Measurements from ENCODE around the gene SIRT5.

SIRT5 gene

DNA sequence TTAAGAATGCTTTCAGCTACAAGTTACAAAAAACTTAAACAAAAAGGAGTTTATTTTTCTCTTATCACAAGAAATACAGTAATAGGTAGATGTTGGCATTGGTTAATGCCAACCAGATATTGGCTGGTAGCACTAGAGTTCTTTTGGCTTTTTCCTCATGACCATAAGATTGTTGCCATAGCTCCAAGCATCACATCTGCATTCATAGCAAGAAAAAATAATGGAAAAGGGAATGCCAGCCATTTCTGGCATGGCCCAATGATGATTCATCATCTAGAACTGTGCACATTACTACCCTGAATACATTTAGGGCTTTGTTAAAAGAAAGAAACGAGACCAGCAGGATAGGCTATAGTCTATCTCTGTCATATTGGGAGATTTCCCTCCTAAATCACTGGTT lies 20.8 kb upstream of the SIRT5 start:
- no peak for DNase-seq

DNA sequence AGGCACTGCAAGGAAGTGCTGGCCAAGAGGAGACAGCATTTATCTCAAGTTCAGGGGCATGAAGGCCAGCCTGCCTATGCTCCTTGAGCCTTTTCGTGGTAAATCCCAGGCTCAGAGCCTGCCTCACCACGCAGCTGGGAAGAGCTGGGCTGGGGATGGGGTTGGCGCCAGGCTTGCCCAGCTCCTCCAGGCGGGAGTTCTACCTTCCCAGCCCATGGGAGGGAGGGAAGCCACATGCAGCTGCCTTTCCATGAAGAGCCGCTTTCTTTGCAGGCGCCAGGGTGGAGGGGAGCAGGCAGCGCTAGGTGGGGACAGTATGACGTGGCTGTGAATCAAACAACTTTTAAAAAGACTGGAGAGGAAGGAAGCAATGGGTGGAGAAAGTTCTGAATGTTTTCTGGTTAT lies 19.5 kb upstream of the SIRT5 start:
- peak in 39 of 51 donors; percentile 4 to 73 (median 24) for DNase-seq

DNA sequence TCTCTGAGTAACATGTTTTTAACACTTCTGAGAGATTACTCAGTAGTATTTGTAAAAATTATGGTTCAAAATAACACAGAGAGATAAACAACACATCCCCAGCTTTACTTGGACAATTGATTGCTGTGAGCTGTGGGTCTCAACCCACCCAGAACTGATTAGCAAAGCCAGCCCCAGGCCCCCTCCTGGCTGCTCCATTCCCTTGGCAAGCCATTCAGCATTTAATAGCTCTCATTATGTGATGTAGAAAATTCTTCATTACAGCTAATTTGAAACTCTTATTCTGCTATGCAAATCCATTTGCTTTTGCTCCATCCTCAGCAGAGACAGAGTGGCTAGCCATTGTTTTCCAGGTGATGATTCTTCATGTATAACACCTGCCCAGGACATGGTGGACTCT lies 16.6 kb upstream of the SIRT5 start:
- no peak for DNase-seq

DNA sequence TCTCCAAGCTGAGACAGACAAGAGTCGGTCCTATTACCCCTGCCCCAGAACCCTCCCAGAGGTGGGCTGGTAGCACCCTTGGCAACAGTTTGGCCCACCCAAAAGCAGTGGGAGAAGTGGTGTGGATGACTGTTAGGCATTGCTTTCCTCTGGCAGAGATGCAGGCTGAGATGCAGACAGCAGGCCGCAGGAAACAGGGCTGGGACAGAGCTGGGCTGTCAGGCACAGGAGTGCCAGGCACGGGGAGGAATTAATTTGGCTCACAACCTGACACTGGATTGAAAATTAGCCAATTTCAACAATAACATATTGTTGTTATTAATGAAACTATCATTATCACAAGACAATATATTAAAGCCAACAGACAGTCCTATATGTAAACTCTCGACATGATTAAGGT lies 15.7 kb upstream of the SIRT5 start:
- DNase-seq = peak in 14 of 51 donors; percentile 6 to 45 (median 24)

DNA sequence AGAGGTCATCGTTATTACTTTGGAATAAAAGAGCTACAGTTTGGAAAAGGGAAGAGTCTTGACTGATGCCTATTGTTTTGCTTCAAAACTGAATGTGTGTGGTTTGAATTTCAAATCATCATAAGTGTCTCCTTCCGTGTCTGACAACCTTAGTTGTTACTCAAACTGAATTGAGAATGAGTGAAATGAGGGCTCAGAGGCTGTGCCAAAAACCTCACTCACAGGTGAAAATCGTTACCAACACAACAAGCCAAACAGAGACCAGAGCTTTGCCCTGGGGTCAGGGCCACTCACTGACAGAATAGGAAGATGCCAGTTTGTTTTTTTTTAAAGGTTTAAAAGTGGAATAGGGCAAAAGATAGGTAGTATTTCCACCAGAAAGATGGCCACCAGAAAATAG lies 15.2 kb upstream of the SIRT5 start:
- DNase-seq = peak in 1 of 51 donors; percentile 12

DNA sequence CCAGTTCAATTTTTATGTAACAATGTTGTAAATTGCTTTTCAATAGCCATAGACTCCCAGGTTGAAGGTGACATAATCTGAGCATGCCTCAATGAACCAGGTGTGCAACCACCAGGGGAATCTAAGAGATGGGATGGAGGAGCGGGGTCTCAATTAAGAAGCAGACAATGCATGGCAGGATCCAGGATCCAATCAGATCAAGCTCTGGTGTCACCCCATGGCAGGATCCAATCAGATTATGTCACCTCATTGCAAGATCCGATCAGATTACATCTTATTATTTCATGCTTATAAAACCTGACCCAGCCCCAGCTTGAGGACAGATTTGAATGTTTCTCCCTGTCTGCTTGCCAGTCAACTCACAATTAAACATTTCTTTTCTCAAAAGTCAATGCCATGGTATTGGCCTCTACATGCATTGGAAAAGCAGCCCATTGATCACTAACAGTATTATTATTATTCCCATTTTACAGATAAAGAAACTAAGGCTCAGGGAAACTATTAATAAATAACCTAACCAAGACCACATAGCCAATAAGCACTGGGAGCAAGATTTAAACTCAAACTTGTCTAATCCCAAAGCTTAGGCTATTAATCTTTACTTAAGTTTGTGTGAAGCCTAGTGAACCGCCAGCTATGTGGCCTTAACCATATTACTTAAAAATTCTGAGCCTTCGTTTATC lies 14.3 kb upstream of the SIRT5 start:
- no peak for DNase-seq

DNA sequence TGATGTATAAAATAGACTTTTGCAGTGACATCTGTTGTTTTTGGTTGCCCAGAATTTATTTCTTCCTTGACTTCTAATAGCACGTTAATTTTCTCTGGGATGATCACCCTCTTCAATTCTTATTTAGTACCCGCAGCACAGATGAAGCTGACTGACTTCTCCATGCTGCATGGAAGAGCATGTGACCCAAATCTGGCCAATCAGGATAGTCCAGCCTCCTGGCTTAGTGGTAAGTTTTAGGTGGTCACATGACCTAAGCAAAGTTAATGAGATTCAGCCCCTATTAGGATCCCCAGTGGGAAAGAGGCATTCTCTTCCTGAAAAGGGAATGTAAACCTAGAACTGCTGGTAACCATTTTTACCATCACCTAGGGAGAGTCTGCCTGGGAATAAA lies 13.8 kb upstream of the SIRT5 start:
- no peak for DNase-seq

DNA sequence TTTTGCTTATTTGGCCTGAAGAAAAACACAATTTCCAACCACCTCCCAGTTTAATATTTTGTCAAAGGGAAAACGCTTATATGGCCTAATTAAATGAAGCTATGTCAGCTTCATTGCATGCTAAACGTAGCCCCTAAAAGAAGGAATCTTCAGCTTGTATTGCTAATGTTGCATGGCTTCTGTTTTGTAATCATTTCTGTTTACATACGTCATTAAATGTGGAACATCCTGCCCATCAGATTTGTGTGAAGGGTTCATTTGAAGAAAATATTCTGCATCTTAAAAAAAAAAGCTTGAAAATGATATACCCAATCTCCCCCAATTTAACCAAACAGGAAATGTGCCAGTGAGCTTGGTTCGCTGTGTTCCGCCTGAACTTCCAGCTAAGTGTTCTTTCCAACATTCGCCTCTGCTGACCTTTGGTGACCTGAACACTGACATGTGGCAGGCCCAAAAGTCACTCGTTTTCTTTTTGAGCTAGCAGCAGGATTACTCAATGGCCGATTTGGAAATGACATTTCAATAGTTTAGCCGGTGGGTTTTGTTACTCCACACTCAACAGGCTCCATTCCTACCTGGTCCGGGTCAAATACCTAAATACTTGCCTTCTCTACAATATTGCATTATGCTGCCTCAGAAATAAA lies 12.7 kb upstream of the SIRT5 start:
- DNase-seq = no peak

DNA sequence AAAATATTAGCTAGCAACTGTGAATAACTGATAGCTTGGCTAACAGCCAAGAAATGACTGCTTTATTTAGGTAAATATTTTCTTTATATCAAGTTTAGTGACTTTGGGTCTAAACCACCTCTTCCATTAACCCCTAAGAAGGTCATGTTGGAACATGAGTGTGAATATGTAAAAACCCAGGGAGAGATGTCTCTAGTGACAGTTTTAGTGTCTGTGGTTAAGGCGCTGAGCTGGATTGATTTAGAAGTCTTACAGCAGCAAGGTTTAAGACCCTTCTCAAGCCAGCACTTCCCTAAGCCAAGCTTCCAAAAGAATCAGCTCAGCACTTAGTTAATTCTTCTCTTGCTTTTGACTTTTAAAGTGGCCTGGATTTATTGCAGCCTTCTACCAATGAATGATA lies 11.4 kb upstream of the SIRT5 start:
- no peak for DNase-seq

DNA sequence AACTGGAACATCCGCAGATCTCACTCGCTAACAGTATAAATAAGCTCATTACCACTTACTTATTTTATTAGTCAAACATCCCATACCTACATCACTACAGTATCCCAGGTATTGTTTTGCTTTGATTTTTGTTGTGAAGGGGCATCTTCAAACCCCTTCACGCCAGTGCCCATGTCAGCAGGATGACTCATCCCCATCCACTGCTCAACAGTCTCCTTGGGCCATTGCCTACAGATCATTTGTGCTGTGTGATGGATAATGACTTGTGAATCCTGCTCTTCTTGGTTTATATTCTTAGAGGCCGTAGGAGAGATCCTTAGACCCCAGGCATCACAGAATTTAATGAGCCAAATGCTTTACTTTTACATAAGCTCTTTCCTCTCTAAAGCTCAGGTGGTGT lies 8.5 kb upstream of the SIRT5 start:
- no peak for DNase-seq

DNA sequence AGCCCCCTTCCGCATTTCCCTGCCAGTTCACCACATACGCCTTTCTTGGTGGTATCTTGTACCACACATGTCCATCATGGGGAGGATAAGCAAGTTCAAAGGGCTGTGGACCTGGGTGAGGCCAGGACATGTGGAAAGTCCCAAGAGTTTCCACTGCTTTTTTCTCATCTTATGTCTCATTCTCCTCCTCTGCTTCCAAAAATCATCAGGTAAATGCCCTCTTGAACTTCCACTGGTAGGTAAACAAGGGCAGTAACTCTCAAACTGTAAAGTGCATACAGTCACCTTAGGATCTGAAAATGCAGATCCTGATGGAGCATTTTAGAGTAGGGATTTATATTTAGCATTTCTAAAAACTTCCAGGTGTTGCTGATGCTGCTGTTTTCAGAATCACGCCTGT lies 7.9 kb upstream of the SIRT5 start:
- no peak for DNase-seq

DNA sequence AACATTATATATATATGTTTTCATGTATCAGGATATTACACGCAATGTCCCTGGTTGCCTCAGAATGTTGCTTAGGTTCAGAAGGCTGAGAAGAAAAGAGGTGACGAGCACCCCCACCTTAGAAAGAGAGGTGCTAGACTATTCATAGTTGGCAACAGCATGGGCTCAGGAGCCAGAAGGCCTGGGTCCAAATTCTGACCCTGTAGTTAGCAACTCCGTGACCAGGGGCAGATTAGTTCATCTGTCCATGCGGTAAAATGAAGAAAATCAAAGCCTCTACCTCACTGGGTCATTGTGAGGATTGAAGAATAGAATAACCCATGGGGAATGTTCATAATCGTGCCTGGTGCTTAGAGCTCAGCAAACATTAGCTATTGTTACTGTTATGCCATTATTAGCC lies 5.4 kb upstream of the SIRT5 start:
- no peak for DNase-seq

DNA sequence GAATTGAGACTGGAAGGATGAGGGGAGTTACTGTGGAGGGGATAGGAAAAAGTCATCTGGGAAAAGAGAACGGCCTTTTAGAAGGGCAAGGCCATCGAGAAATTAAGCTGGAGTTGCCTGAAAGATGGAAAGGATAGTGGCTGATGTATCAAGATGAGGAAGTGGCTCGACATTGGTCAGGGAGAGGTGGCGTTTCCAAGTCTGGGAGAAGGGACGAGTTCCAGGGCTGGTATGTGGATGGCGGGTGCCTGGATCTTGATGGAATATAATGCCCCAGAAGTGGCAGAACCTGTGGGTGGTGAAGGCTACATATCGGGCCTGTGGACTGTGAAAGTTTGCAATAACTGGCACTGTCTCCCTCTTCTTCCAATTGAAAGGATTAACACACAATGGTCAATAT lies 2.2 kb upstream of the SIRT5 start:
- no peak for DNase-seq

DNA sequence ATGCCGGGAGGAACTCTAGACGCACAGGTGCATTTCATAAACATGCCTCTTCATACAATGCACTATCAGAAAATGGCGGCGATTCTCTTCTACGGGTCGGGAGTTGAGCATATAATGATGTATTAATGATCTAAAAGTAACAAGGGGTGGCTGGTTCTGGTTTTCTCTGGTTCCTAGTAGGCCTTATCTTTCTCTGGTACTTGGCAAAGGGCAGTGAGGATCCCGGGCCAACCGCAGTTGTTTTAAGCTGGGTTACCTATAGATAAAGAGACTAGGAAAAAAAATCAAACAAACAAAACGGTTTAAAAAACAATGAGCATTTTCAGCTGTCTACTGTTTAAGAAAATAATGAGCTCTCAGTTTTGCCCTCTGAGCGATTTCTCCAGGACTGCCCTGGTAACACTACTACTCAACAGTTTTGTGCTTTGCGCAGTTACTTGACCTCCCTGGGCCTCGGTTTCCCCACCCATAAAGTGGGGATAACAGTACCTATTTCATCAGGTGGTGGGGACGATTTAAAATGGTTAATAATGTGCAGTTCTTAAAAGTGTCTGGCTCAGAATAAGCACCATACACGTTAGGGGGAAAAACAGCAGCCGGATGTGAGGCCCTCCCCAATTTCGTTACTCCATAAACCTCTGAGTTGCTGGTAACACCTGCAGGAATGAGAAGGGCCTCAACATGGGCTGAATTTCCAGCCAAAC lies 1.3 kb upstream of the SIRT5 start:
- no peak for DNase-seq

DNA sequence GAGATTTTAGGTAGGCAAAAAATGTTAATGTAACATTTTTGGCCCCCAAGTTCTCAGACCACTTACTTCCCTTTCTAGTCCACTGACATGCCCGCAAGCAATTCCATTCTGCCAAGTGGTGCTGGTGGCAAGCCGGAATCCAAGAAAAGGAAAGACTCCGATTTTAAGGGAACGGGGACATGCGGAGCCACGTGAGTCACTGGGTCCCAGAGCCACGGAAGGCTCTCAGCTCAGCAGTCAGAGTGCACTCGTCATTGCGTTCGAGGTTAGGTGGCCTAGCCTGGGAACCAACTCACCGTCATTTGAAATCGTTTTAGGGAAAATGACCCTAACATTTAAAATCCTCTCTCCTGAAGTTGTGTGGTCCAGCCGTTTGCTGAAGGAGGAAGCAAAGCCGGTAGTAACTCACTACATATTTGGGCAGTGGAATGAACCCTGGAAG lies 711 bp upstream of the SIRT5 start:
- peak in 22 of 51 donors; percentile 10 to 81 (median 32) for DNase-seq

DNA sequence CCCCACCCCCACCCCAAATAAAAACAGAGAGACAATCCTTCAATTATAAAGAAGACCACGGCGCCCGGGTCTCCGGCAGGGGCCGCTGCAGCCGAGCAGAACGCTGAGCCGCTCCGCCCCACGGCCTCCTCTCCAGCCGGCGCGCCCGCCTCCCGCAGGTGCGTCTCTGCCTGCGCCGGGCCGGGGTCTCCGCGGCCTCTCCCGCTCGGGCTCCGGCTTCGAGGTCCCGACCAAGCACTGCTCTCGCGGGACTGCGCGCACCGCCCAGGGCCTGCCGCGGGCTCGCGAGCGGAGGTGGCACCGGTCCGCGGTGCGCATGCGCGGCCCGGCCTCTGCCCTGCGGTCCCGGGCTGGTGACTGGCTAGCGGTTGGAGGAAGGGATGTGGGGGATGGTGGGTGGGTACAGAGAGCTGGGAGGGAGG lies 241 bp upstream of the SIRT5 start:
- peak in 50 of 51 donors; percentile 53 to 96 (median 84) for DNase-seq

DNA sequence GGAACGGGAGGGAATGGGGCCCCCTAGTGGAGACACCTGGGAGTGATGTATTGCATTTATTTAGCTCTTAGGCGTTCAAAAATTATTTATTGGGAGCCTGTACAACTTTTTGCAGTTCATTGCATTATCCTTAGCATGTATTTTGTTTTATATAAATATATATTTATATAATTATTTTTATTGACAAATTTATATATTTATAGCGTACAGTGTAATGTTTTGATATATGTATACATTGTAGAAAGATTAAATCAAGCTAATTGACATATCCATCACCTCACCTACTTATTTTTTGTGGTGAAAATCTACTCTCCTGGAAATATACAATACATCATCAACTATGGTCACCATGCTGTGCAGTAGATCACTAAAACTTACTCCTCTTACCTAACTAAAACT lies 975 bp downstream of the SIRT5 start:
- DNase-seq = no peak

DNA sequence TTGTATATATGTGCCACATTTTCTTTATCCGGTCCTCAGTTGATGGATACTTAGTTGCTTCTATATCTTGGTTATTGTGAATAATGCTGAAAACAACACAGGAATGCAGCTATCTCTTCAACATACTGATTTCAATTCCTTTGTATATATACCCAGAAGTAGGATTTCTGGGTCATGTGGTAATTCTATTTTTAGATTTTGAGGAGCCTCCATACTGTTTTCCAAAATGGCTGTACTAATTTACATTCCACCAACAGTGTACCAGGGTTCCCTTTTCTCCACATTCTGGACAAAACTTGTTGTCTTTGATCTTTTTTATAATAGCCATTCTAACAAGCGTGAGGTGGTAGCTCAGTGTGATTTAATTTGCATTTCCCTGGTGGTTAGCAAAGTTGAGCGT lies 1.6 kb downstream of the SIRT5 start:
- no peak for DNase-seq

DNA sequence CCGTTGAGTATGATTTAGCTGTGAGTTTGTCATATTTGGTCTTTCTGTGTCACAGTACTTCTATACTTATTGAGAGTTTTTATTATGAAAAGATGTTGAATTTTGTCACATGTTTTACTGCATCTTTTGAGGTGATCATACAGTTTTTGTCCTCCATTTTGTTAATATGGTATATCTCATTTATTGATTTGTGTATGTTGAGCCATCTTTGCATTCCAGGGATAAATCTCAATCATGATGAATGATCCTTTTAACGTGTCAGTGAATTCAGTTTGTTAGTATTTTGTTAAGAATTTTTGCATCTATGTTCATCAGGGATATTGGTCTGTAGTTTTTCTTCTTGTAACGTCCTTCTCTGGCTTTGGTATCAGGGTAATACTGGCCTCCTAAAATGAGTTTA lies 3.5 kb downstream of the SIRT5 start:
- no peak for DNase-seq

DNA sequence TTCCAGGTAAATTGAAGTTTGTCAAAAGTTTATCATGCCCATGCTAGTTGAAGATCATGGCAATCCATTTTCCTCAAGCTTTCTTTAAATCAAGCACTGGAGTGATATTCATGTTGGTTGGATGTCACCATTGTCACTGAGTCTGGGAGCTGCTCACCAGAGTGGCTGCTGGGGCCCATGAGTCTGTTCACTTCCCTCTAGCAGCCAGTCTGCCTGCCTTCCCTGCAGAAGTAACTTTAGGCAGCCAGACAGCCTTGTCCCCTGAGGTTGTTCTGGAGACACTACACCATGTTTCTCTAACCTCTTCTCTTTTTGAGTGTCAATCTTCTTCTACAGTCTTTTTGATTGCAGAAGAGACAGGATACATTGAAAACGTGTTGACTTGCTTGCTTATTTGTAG lies 5.5 kb downstream of the SIRT5 start:
- DNase-seq = peak in 1 of 51 donors; percentile 4

DNA sequence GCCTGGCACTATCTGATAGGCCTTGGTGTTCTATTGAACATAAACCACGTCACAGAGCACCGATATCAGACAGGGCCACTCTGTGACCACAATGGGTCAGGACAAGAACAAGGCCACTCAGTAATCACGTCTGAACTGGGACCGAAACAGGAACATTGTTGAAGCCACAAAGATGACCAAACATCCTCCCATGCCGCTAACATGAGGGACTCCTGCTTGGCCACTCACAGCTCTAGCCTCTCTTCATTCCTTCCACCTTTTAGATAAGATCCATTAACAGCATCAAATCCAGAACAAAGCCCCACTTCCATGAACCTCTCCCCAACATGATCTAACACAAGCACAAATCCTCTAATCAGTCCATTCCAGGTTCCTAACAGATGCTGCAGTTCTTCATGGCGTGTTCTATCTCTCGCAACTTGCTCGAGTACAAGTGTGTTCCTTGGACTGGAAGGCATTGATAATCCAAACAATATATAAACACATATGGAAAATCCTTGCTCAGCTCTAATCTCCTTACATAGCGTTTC lies 7.4 kb downstream of the SIRT5 start:
- DNase-seq = peak in 7 of 51 donors; percentile 2 to 27 (median 8)

Measured in hypothalamus (tissue), 51 donors.